Left ventricle myocardium inferior (tissue), 1 donor: ENCODE measurements around the gene PRRT1. TPM values are rescaled to one million over a fixed set of nuclear protein-coding genes. Genes with fewer than 3 reads are reported as not detected.
"Not testable (repeated sequence)": the region's sequence is repeated elsewhere in the genome, so short reads cannot be mapped to it uniquely, and the experiment has no call there.

ENCODE experiments used
- DNase-seq: peaks from one replicate; pipeline ENCODE4 v3.0.0-alpha.2; 2020
- H3K27ac ChIP-seq: fragments of 200-600 bp; replicated peaks from 2 replicates; pipeline ENCODE4 v1.8.0; 2021
- H3K27me3 ChIP-seq: fragments of 200-600 bp; 2 replicates; pipeline ENCODE4 v1.8.0; 2021; ENCODE audit warnings: low read depth
- H3K36me3 ChIP-seq: fragments of 200-600 bp; 2 replicates; pipeline ENCODE4 v1.8.0; 2021
- H3K4me1 ChIP-seq: fragments of 200-600 bp; 2 replicates; pipeline ENCODE4 v1.8.0; 2021
- H3K4me3 ChIP-seq: fragments of 200-600 bp; 2 replicates; pipeline ENCODE4 v1.8.0; 2021; ENCODE audit warnings: mild to moderate bottlenecking, moderate library complexity
- H3K9me3 ChIP-seq: fragments of 200-600 bp; replicated peaks from 2 replicates; pipeline ENCODE4 v1.8.0; 2021
- intact Hi-C: fragments of 100-400 bp; cut with micrococcal nuclease; formaldehyde crosslinking; loops from one replicate; pipeline ENCODE4 v1.11.0; 2022
- total RNA-seq: library from RNA; stranded (reverse); fragmentation: NEBNext Ultra II Directional; extraction: Animal tissue kit (Norgen Biotek cat#: 25700); gene quantifications from one replicate; pipeline ENCODE4 v1.2.1, GENCODE V29; 2021
- TF ChIP-seq, protein P1 (sequence below): fragments of 200-600 bp; IDR thresholded peaks from 2 replicates; pipeline ENCODE4 v1.8.0; 2021; ENCODE audit warnings: antibody characterized with exemption, mild to moderate bottlenecking, borderline replicate concordance
- donor health status: DM: no; HTN: yes; CAD: no; lungs with severe emphysema.

The PRRT1 gene
- total RNA-seq, 1 donor from 2014 or later, result 1.0 TPM

DNA sequence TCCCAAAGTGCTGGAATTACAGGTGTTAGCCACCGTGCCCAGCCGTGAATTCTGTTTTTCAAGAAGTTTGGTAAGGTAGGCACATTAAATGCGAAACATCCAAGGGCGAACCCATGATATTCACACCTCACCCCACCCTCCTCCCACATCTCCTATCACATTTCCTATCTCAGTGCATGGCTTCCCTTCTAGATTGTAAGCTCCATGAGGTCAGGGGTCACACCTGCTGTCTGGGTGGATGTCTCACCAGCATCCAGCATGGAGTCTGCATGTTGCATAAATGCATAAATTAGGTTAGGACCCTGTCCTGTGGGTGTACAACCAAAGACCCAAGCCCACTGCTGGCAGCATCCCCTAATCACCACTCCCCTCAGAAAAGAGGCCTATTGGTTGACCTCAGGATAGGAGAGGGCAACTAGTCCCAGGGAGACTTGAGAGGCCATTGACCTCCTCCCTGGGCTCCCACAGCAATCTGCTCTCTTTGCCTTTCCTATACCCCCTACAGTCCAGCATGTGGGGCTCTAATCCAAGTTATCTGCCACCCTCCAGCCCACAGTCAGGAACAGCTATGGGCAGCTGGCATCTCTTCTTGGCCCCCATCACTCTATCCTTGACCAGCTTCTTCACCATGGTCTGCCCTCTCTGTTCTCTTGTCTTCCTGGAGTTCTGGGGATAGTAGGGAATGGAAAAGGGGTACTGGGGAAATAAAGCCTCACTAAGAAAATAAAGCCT, 4.2 kb downstream of the PRRT1 start:
- intact Hi-C loops, result no loop called here
- Histone ChIP-seq H3K4me3 (no peak overlapping the region), H3K27ac (no peak overlapping the region), H3K27me3 (peaks cover 52% of the 10 kb centered on the region), H3K9me3 (no peaks in the 10 kb centered on the region), H3K36me3 (no peaks in the 10 kb centered on the region), H3K4me1 (peaks cover 7% of the 10 kb centered on the region)
- TF ChIP-seq, protein P1, sequence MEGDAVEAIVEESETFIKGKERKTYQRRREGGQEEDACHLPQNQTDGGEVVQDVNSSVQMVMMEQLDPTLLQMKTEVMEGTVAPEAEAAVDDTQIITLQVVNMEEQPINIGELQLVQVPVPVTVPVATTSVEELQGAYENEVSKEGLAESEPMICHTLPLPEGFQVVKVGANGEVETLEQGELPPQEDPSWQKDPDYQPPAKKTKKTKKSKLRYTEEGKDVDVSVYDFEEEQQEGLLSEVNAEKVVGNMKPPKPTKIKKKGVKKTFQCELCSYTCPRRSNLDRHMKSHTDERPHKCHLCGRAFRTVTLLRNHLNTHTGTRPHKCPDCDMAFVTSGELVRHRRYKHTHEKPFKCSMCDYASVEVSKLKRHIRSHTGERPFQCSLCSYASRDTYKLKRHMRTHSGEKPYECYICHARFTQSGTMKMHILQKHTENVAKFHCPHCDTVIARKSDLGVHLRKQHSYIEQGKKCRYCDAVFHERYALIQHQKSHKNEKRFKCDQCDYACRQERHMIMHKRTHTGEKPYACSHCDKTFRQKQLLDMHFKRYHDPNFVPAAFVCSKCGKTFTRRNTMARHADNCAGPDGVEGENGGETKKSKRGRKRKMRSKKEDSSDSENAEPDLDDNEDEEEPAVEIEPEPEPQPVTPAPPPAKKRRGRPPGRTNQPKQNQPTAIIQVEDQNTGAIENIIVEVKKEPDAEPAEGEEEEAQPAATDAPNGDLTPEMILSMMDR, result no peak
- no peak for DNase-seq

DNA sequence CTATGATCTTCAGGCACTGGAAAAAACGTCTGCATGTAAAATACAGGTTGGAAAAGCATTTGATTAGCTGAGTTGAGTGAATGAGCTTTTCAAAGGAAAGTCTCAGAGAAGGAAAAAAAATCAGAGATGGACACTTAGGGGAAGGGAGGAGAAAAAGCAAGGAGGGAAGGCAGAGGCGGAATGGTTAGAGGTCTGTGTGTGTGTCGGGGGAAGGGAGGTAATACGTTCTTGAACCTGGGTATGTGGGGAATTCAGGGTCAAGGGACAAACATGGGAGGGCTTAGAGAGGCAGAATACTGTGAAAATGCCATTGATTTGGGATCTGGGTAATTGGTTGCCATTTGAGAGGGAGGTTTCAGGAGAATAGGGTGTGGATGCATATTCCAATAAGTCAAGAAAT, 5.1 kb downstream of the PRRT1 start:
- Histone ChIP-seq H3K4me1 (no peaks in the 10 kb centered on the region), H3K27me3 (peaks cover 49% of the 10 kb centered on the region), H3K36me3 (no peaks in the 10 kb centered on the region), H3K27ac (no peak overlapping the region), H3K9me3 (no peaks in the 10 kb centered on the region), H3K4me3 (no peak overlapping the region)
- intact Hi-C loops, result no loop called here
- TF ChIP-seq, protein P1, result no peak
- DNase-seq, result no peak

DNA sequence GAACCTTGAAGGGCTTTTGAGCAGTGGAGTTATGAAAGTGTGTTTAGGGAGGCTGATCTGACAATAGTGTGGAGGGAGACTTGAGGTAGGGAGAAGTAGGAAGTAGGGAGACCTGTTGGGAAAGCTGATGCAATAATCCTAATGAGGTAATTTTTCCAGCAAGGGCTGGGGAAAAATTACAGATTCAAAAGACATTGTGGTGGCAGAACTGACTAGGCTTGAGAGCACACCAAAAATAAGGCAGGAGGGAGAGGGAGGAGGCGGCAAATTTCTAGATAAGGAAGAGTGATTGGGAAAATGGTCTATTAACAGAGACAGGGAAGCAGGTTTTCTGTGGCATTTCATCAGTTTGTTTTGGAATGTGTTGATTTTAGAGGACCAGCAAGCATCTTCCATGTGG, 5.5 kb downstream of the PRRT1 start:
- Histone ChIP-seq H3K27me3 (peaks cover 47% of the 10 kb centered on the region), H3K9me3 (no peaks in the 10 kb centered on the region), H3K27ac (no peak overlapping the region), H3K36me3 (no peaks in the 10 kb centered on the region), H3K4me3 (no peak overlapping the region), H3K4me1 (no peaks in the 10 kb centered on the region)
- TF ChIP-seq, protein P1, result no peak
- DNase-seq, result no peak
- intact Hi-C loops, result no loop called here

DNA sequence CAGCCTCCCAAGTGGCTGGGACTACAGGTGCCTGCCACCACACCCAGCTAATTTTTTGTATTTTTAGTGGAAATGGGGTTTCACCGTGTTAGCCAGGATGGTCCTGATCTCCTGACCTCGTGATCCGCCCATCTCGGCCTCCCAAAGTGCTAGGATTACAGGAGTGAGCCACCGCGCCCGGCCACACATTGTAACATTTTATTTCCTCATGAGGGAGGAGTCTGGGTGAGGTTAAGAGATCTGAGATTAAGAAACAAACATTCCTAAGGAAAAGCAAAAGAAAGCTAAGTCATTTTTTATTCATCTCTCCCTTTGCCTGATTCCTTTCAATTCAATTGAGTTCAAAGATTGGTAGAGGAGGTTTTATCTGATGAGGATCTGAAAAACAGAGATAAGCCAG, 7.5 kb downstream of the PRRT1 start:
- DNase-seq, H3K27ac ChIP-seq, H3K36me3 ChIP-seq, H3K4me3 ChIP-seq, intact Hi-C loops, H3K9me3 ChIP-seq, H3K4me1 ChIP-seq: not testable (repeated sequence)
- peaks cover 26% of the 10 kb centered on the region for H3K27me3 ChIP-seq

DNA sequence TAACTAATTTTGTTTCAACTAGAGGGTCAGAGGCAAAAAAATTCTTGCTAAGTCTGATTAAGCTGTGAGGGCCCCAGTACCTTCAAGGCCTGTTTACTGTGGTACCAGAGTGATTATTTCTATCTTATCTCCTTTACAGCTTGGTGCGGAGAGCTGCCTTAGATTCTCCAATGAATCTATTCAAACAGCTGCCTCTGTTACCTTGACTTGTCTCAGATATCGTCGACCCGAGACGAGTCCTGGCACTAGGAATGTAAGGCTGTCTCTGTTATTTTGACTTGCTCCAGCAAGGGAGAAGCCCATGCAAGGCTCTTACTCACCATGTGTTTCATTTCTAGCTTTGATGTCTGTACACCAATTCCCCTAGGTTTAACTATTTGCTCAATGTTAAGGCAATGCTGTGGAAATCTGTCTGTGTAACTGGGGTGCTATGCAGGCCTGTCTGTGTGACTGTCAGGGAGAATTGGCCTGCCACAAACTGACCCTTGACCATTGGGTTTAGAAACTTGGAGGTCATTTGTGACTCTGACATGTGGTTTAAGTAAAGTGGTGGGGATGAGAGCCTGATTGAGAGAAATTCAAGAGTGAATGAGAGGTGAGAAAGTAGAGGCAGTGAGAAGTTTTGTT, 11.2 kb downstream of the PRRT1 start:
- Histone ChIP-seq H3K27ac (no peak overlapping the region), H3K4me1 (no peaks in the 10 kb centered on the region), H3K4me3 (no peak overlapping the region), H3K27me3 (no peaks in the 10 kb centered on the region), H3K36me3 (no peaks in the 10 kb centered on the region), H3K9me3 (no peaks in the 10 kb centered on the region)
- TF ChIP-seq, protein P1, result no peak
- no peak for DNase-seq
- intact Hi-C loops, result no loop called here

DNA sequence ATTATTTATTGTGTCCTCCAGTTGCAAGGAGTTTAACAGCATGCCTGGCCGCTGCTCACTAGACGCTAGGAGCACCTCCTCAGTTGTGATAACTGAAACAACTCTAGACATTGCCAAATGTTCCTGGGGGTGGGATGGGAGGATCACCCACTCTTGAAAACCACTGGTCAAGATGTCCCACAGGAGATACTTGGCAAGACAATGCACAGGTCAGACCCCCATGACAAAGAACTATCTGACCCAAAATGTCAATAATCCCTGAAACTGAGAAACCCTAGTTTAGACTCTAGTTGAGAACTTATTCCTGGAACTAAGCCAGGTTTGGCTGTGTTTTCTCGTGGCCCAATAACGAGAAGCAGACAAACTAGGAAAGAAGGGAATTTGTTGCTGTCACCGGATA, 12.1 kb downstream of the PRRT1 start:
- Histone ChIP-seq H3K27me3 (no peaks in the 10 kb centered on the region), H3K27ac (no peak overlapping the region), H3K4me1 (no peaks in the 10 kb centered on the region), H3K9me3 (no peaks in the 10 kb centered on the region), H3K4me3 (no peak overlapping the region), H3K36me3 (no peaks in the 10 kb centered on the region)
- intact Hi-C loops, result no loop called here
- TF ChIP-seq, protein P1, result no peak
- no peak for DNase-seq
